Measurements from ENCODE around the gene RFPL2.
"Not testable (repeated sequence)": the region's sequence is repeated elsewhere in the genome, so short reads cannot be mapped to it uniquely, and the experiment has no call there.

RFPL2 gene

DNA sequence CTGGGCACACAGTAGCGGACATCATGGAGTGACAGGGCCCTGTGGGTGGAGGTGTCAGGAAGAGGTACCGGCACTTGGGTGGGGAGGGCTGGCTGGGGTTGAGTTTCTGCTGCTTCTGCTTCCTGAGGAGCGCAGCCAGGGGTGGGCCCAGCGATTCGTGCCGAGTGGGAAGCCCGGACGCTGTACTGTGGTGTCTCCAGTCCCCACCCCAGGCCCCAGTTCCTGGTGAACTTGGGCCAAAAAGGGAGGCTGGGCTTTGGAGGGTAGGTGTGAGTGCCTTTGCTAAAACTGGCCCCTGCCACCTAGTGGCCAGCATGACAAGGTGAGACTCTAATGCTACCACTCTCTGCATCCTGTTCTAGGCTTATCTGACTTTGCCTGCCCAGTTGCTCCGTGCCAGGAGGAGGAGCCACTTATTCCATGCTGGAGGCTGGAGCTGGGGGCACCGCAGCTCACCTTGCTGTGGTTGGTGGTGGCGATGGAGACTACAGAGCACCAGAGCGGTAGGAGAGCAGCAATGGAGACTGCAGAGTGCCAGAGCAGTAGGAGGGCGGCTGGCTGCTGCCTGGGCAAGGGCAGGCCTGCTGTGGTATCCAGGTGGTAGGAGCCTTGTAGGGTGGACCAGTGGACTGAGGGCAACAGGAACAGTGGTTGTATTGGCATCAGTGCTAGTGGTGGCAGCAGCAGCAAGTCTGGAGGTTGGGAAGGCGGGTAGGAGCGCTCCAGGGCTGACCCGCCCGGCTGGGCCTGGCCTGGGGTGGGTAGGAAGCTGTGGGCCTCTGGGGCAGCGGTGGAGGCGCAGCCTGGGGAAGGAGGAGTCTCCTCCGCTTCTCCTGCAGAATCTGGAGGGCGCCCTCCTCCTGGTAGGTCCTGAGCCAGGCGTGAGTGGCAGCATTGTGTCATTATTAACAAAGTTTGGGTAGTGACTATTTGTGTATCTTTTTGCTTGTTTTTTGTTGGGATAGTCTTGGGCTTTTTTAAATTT is 2.2 kb upstream of the RFPL2 start:
- no peak for FAIRE-seq
- DNase-seq (ENCODE audit: insufficient read length, low spot score), result no peak

GRCh38 chr22:32205974-32206773 is 1.3 kb upstream of the RFPL2 start:
- FAIRE-seq (no peak), DNase-seq (ENCODE audit: insufficient read length, low spot score) (no peak)

DNA sequence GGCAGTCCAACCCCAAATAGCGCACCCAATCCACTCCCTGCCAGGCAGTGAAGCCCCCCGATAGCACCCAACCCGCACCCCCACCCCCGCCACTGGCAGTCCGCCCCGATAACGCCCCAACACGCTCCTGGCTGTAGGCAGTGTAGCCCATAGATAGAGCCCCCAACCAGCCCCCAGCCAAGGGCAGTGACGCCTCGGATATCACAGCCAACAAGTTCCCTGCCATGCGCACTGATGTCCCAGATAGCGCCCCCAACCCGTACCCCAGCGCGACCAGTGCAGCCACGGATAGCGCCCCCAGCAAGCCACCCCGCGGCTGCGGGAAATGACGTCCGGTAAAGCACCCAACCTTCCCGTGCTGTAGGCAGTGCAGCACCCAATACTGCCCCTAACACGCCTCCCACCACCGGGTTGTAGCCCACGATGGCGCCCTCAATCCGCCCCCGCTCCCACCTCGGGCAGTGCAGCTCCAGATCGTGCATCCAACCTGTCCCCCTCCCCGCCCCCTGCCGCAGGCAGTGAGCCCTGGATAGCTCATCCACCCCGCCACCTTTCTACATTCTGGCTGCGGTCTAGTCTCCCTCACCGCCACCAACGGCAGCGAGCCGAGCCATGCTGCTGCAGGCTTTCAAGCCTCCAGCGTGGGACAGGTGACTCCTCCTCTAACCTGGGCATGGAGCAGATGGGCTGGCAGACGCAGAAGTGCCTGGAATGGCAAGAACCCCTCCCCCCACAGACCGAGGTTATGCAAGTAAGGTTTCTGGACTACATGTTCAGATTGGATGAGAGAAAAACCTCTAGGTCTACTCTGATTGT is 625 bp downstream of the RFPL2 start:
- DNase-seq (ENCODE audit: insufficient read length, low spot score) (no peak), FAIRE-seq (no peak)

GRCh38 chr22:32203181-32204039 is 1.5 kb downstream of the RFPL2 start:
- DNase-seq (ENCODE audit: insufficient read length, low spot score) (no peak), FAIRE-seq (no peak)

GRCh38 chr22:32202539-32203180 is 2.2 kb downstream of the RFPL2 start:
- FAIRE-seq, result no peak
- peak; percentile 39 for DNase-seq (ENCODE audit: insufficient read length, low spot score)

- DNase-seq (ENCODE audit: insufficient read length, low spot score) (no peak), FAIRE-seq (no peak)
These were observed 2.7 kb downstream of the RFPL2 start for GRCh38 chr22:32202161-32202538.

GRCh38 chr22:32200752-32201151 is 4.1 kb downstream of the RFPL2 start:
- FAIRE-seq, result no peak
- no peak for DNase-seq (ENCODE audit: insufficient read length, low spot score)

DNA sequence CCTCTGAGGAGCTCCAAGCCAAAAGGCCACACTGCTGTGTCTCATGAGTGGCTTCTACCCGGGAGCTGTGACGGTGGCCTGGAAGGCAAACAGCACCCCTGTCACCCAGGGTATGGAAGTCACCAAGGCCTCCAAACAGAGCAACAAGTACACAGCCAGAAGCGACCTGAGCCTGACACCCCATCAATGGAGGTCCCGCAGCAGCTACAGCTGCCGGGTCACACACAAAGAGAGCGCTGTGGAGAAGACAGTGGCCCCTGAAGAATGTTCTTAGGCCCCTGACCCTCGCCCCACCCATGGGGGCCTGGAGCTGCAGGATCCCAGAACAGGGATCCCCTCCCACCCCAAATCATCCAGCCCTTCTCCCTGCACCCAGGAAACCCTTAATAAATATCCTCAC is 4.9 kb downstream of the RFPL2 start:
- FAIRE-seq (no peak), DNase-seq (ENCODE audit: insufficient read length, low spot score) (no peak)

DNA sequence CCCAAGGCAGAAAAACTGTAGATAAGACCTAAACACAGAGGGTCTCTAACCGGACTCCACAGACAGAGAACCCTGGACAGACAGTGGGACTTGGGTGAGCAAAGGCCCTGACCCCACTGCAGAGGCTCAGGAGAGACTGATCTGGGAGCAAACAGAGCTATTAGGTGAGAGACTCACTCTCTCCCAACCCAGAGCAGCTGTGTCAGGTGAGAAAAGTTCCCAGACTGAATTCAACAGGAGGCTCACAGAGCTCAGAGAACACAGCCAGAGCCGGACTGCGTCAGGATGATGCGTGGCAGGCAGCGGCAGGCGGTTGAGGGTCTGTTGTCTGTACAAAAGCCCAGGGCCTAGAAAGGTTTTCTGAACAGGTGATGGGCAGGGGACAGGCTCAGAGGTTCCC is 5.5 kb downstream of the RFPL2 start:
- DNase-seq (ENCODE audit: insufficient read length, low spot score) (no peak), FAIRE-seq (no peak)

GRCh38 chr22:32197553-32198226 is 7.2 kb downstream of the RFPL2 start:
- FAIRE-seq; DNase-seq (ENCODE audit: insufficient read length, low spot score): not testable (repeated sequence)

- not testable (repeated sequence) for DNase-seq (ENCODE audit: insufficient read length, low spot score); FAIRE-seq
These were observed 9.0 kb downstream of the RFPL2 start for GRCh38 chr22:32195900-32196299.

DNA sequence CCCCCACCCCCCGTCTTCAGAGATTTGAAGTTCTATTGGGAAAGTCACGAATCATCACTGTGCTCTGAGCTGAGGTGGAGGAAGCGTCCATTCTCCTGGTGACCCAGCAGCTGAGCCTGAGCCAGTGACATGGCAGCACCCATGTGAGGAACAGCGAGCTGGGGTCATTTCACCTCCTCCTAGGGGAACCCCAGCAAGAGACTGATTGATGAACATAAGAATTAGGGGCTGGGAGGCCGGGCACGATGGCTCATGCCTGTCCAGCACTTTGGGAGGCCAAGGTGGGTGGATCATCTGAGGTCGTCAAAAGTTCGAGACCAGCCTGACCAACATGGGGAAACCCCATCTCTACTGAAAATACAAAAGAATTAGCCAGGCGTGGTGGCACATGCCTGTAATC is 11.5 kb downstream of the RFPL2 start:
- FAIRE-seq; DNase-seq (ENCODE audit: insufficient read length, low spot score): not testable (repeated sequence)

DNA sequence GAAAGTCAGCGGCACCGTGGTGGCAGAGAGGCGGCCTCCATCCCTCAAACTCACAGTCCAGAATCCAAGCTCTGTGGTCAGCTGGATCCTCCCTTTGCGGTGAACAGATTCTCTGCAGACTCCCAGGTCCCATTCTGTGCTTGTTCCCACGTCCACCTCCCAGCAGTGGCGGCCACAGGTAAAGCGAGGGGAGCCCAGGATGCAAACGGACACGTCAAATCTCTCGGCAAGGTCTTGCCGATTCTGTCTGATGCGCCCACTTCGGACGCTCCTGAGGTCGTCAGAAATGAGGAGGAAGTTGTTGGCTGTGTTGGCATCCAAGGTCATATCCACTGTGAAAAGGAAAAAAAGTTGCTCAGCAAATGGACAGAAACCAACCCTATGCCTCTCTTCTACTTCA is 13.9 kb downstream of the RFPL2 start:
- not testable (repeated sequence) for FAIRE-seq; DNase-seq (ENCODE audit: insufficient read length, low spot score)

GRCh38 chr22:32185821-32186220 is 19.1 kb downstream of the RFPL2 start:
- DNase-seq (ENCODE audit: insufficient read length, low spot score), result no peak
- FAIRE-seq, result no peak

GRCh38 chr22:32183625-32184024 is 21.2 kb downstream of the RFPL2 start:
- DNase-seq (ENCODE audit: insufficient read length, low spot score), result no peak

DNA sequence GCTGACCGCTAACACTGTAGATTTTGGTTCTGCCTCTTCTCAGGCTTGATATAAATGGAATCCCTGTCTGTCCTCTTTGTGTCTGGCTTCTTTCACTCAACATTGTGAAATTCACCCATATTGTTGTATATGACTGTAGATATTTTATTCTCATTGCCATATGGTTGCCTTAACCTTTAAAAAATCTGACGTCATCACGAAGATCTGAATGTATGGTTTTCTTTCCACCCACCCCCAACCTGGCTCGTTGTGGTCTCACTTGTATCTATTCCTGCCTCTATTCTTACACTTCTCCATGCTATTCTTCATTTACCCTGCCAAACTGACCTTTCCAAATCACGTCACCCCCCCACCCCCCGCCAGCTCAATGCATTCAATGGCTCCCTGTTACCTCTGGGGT is 23.8 kb downstream of the RFPL2 start:
- no peak for DNase-seq (ENCODE audit: insufficient read length, low spot score)
- FAIRE-seq, result no peak

More at GRCh38 chr22:32183625-32184024, 21.2 kb downstream of the RFPL2 start:
- FAIRE-seq, result no peak

DNA sequence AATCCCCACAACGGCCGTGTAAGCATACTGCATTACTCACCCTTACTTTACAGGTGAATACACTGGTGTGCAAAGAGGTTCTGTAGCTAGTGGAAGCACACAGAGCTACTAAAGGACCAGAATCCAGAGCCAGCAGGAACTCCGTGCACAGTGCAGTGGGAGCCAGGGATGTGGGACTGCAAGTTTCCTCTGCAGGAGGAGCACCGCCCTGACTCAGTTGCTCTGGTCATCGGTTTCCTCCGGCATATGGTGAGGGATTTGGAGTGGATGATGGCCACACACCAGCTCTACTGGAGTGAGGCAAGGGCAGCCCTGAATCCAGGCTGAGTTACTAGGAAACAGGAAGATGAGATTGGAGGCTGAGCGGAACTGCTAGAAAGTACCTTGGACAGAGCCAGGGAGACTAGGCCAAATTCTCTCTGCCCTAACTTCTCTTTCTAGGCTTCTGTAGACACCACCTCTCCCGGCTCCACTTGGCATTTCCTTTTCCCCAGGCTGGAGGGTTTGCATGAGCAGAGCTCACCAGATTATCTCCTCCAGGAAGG is 27.6 kb downstream of the RFPL2 start:
- FAIRE-seq (no peak), DNase-seq (ENCODE audit: insufficient read length, low spot score) (no peak)
